Mesodermal cell (in vitro differentiated cells): ENCODE measurements around the gene PTPN6.

Source experiments
- H3K27ac ChIP-seq: 2 replicates; pipeline ENCODE4 v1.7.0; 2013; ENCODE audit warnings: mild to moderate bottlenecking, low read depth, low read length, moderate library complexity; ENCODE audit not compliant: severe bottlenecking
- H3K36me3 ChIP-seq: 2 replicates; pipeline ENCODE4 v1.7.1; 2013; ENCODE audit warnings: mild to moderate bottlenecking, low read length, moderate library complexity; ENCODE audit not compliant: control insufficient read depth, insufficient read depth
- H3K4me1 ChIP-seq: one replicate; pipeline ENCODE4 v1.7.1; 2013; ENCODE audit warnings: mild to moderate bottlenecking, low read length; ENCODE audit not compliant: insufficient read depth, control insufficient read depth, poor library complexity, severe bottlenecking
- H3K4me3 ChIP-seq: 2 replicates; pipeline ENCODE4 v1.7.0; 2013; ENCODE audit warnings: low read length, control low read depth, mild to moderate bottlenecking; ENCODE audit not compliant: insufficient read depth, poor library complexity, severe bottlenecking; ENCODE audit errors: extremely low read depth
- H3K9me3 ChIP-seq: 2 replicates; pipeline ENCODE4 v1.7.1; 2013; ENCODE audit warnings: mild to moderate bottlenecking, low read length, moderate library complexity; ENCODE audit not compliant: control insufficient read depth
- WGBS, 2 experiments: methylation state at CpG; one replicate each; pipeline ENCODE4 v1.1.5; 2013; ENCODE audit warnings: missing lambda C conversion rate in 2 of 2; ENCODE audit not compliant: insufficient coverage in 2 of 2; 5-methylcytosine and 5-hydroxymethylcytosine counted together

The PTPN6 gene

DNA sequence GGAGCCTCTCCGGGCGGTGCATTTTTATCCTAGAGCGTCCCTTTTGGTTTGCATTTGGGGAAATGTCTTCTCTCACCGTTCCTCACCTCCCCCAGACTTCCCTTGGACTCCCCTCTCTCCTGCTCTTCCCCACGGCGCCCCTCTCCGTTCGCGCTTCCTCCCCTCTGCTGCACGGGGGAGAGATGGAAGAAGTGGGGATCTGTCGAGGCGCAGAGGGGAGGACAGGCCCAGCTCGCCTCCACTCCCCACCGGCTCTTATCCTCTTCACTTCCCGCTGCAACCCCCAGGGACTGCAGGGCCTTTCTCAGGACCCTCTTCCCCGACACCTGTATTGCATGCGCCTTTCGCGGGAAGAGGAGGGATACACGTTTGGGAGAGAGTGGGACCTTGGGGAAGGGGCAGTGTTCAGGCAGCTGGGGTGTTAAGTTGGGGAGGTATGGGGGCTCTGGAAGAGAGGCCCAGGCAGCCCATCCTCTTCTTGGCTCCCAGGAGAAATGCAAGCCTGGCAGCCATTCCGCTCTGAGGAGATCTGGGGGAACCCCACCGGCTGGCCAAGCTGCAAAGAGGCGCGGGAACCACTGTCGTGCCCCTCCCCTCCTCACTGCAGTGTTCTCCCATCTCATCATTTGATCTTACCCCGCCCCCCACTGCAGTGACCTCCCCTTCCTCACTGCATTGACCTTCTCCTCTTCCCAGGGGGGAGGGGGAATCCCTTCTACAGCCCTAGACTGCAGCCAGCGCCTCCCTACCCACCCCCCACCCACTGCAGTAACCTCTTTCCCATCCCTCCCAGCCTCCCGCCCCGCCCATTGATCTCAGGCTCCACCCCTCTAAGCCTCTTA is 36.0 kb upstream of the PTPN6 start:
- WGBS, 2 experiments, result 4 to 18% methylated on average over 5 to 8 of the region's 29 CpGs

DNA sequence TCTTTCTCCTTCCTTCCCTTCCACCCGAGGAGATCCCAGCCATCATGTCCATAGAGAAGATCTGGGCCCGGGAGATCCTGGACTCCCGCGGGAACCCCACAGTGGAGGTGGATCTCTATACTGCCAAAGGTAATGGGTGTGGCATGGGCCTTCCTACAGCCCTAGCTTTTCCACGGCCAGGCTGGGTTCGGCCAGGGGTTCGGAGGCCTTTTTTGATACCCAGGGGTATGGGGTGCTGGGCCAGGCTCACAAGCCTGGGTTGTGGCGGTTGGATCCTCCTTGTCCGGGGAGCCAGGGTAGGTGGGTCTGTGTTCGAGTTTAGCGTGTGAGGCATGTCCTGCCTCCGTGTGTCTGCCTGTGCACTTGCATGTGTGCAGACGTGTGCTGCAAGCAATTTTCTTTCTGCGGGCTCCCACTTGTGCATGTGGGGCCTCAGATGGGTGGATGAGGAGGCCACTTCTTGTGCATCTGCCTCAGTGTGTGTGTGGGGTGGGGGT is 35.3 kb upstream of the PTPN6 start:
- H3K4me3 ChIP-seq, result peak overlapping the region; percentile 27
- WGBS, 2 experiments, result 82 to 86% methylated on average over 12 to 14 of the region's 14 CpGs

More for the DNA sequence above, 36.0 kb upstream of the PTPN6 start:
- H3K36me3 ChIP-seq, result peaks cover 25% of the 10 kb centered on the region
- peaks cover 21% of the 10 kb centered on the region for H3K4me1 ChIP-seq
- H3K27ac ChIP-seq, result no peak overlapping the region
- H3K9me3 ChIP-seq, result no peaks in the 10 kb centered on the region
- peak overlapping the region; percentile 59 for H3K4me3 ChIP-seq

DNA sequence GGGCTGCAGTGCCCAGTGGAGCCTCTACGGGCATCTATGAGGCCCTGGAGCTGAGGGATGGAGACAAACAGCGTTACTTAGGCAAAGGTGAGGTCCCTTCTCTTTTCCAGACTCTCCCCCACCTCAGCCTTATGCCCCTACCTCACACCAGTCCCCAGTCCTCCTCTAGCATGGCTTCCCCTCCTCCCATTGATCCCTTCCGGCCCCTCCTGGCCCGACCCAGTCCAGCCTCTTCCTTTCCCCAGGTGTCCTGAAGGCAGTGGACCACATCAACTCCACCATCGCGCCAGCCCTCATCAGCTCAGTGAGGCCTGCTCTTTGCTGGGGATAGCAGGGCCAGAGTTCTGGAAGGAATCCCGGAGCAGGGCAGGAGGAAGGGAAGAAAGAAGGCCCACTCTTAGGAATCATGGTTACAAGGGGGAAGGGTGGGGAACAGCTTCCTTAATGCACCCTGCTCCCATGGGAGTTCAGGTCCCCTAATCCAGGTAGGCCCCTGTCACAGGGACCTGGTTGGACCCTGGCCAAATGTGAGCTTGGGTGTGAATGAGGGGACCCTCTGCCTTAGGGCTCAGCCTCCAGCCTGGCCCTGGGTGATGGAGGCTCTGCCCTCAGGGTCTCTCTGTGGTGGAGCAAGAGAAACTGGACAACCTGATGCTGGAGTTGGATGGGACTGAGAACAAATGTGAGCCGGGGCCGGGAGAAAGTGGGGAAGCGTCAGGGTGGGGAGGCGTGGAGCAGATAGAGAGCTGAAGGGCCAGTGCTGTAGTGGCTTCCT is 34.5 kb upstream of the PTPN6 start:
- Histone ChIP-seq H3K4me1 (peaks cover 21% of the 10 kb centered on the region), H3K4me3 (no peak overlapping the region), H3K27ac (no peak overlapping the region), H3K36me3 (peaks cover 31% of the 10 kb centered on the region), H3K9me3 (no peaks in the 10 kb centered on the region)
- 85 to 90% methylated on average over 7 to 10 of the region's 11 CpGs for WGBS, 2 experiments

More for the DNA sequence above, 35.3 kb upstream of the PTPN6 start:
- peaks cover 26% of the 10 kb centered on the region for H3K36me3 ChIP-seq
- H3K27ac ChIP-seq, result no peak overlapping the region
- no peaks in the 10 kb centered on the region for H3K9me3 ChIP-seq
- peaks cover 21% of the 10 kb centered on the region for H3K4me1 ChIP-seq

DNA sequence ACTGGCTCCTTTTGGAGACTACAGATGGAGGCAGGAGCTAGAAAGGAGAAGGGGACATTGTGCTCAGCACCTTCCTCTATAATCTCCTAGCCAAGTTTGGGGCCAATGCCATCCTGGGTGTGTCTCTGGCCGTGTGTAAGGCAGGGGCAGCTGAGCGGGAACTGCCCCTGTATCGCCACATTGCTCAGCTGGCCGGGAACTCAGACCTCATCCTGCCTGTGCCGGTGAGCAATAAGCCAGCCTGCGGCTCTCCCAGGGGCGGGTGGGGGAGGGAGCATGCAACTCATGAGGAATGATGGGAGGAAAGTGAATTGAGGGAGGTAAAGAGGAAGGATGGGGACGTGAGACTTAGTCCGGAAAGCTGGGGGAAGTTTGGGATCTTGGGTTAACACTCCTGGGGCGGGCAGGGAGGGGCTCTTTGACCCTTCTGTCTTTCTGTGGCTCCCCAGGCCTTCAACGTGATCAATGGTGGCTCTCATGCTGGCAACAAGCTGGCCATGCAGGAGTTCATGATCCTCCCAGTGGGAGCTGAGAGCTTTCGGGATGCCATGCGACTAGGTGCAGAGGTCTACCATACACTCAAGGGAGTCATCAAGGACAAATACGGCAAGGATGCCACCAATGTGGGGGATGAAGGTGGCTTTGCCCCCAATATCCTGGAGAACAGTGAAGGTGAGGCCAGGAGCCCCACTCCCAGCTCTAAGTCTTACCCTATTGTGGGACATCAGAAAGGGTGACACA is 33.5 kb upstream of the PTPN6 start:
- Histone ChIP-seq H3K27ac (no peak overlapping the region), H3K36me3 (peaks cover 37% of the 10 kb centered on the region), H3K4me3 (no peak overlapping the region), H3K4me1 (peaks cover 21% of the 10 kb centered on the region), H3K9me3 (no peaks in the 10 kb centered on the region)
- WGBS, 2 experiments, result 82 to 83% methylated on average over 11 to 14 of the region's 14 CpGs

DNA sequence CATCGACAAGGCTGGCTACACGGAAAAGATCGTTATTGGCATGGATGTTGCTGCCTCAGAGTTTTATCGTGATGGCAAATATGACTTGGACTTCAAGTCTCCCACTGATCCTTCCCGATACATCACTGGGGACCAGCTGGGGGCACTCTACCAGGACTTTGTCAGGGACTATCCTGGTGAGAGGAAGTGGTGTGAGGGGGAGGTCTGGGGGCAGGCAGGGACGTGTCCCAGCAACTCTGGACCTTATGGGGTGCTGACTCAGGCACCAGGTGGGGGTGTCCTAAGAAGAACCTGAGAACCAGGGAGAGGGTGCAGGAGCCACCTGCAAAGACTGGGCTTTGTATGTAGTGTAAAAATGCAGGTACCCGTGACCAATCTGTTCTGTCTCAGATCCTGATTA is 31.6 kb upstream of the PTPN6 start:
- no peaks in the 10 kb centered on the region for H3K9me3 ChIP-seq
- peaks cover 43% of the 10 kb centered on the region for H3K36me3 ChIP-seq
- H3K27ac ChIP-seq, result no peak overlapping the region
- H3K4me1 ChIP-seq, result peaks cover 25% of the 10 kb centered on the region
- no peak overlapping the region for H3K4me3 ChIP-seq
- 84% methylated on average over 6 to 7 of the region's 7 CpGs for WGBS, 2 experiments

DNA sequence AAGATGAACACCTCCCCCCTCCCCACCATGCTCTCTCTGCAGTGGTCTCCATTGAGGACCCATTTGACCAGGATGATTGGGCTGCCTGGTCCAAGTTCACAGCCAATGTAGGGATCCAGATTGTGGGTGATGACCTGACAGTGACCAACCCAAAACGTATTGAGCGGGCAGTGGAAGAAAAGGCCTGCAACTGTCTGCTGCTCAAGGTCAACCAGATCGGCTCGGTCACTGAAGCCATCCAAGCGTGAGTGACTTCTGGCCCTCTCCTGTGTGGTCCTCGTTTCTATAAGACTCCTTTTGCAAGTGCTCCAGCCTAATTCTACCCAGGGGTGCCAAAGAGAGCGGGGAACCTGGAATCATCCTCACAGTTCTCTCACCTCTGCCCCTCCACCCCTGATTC is 29.6 kb upstream of the PTPN6 start:
- peaks cover 39% of the 10 kb centered on the region for H3K36me3 ChIP-seq
- H3K27ac ChIP-seq, result no peak overlapping the region
- peaks cover 29% of the 10 kb centered on the region for H3K4me1 ChIP-seq
- H3K4me3 ChIP-seq, result no peak overlapping the region
- H3K9me3 ChIP-seq, result no peaks in the 10 kb centered on the region
- WGBS, 2 experiments, result 91 to 97% methylated on average over 6 to 7 of the region's 7 CpGs

DNA sequence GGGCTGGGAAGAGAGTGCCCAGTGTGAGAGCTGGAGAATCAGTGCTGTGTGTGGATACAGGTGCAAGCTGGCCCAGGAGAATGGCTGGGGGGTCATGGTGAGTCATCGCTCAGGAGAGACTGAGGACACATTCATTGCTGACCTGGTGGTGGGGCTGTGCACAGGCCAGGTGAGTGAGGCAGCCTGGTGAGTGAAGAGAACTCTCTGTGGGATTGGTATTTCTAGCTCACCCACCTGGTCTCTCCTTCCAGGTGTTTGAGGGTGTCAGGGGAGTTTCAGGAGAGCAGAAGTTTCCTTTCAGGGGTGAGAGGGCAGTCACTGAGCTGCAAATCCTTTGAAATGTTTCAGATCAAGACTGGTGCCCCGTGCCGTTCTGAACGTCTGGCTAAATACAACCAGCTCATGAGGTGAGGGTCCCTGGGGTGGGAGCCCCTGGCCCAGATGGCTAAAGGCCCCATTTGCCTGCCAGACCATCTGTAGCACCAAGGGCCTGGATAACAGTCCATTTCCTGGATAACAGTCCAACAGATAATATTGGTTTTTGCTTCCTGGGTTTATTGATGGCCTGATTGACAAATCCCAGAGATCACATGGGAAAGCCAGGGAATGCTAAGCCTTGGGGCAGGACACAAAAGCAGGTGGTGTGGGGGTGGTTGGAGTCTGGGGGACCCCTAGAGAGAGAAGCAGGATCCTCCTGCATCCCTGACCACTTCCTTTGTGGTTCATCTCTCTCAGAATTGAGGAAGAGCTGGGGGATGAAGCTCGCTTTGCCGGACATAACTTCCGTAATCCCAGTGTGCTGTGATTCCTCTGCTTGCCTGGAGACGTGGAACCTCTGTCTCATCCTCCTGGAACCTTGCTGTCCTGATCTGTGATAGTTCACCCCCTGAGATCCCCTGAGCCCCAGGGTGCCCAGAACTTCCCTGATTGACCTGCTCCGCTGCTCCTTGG is 28.9 kb upstream of the PTPN6 start:
- peaks cover 29% of the 10 kb centered on the region for H3K4me1 ChIP-seq
- H3K36me3 ChIP-seq, result peaks cover 32% of the 10 kb centered on the region
- whole genome bisulfite sequencing, 2 experiments, result 93 to 99% methylated on average over 9 of the region's 9 CpGs
- H3K27ac ChIP-seq, result no peak overlapping the region
- H3K4me3 ChIP-seq, result no peak overlapping the region
- no peaks in the 10 kb centered on the region for H3K9me3 ChIP-seq

DNA sequence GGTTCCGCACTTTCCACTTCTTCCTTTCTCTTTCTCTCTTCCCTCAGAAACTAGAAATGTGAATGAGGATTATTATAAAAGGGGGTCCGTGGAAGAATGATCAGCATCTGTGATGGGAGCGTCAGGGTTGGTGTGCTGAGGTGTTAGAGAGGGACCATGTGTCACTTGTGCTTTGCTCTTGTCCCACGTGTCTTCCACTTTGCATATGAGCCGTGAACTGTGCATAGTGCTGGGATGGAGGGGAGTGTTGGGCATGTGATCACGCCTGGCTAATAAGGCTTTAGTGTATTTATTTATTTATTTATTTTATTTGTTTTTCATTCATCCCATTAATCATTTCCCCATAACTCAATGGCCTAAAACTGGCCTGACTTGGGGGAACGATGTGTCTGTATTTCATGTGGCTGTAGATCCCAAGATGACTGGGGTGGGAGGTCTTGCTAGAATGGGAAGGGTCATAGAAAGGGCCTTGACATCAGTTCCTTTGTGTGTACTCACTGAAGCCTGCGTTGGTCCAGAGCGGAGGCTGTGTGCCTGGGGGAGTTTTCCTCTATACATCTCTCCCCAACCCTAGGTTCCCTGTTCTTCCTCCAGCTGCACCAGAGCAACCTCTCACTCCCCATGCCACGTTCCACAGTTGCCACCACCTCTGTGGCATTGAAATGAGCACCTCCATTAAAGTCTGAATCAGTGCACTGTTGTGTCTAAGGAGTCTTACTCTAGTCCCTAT is 28.0 kb upstream of the PTPN6 start:
- H3K9me3 ChIP-seq, result no peaks in the 10 kb centered on the region
- peaks cover 25% of the 10 kb centered on the region for H3K4me1 ChIP-seq
- 85 to 93% methylated on average over 2 to 3 of the region's 10 CpGs for WGBS, 2 experiments
- no peak overlapping the region for H3K4me3 ChIP-seq
- H3K27ac ChIP-seq, result no peak overlapping the region
- peaks cover 27% of the 10 kb centered on the region for H3K36me3 ChIP-seq

DNA sequence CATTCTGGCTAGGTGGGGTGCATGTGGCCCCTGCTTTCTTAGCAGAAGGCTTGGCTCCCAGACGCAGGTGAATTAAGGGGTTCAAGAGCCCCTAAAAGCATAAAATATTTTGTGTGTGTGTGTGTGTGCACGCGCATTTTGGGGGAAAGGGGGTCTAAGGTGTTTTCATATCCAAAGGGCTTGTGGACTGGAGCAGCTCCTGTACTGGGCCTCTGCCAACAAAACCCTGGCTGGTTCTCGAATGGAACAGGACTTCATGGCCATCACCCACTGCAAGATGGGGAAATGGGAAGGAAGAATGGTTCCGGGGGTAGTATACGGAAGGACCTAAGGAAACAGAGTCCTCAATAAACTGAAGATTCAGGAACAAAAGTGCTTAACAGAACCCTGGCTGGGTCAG is 27.3 kb upstream of the PTPN6 start:
- H3K4me3 ChIP-seq, result no peak overlapping the region
- peaks cover 27% of the 10 kb centered on the region for H3K36me3 ChIP-seq
- H3K27ac ChIP-seq, result no peak overlapping the region
- H3K4me1 ChIP-seq, result peaks cover 25% of the 10 kb centered on the region
- WGBS, 2 experiments, result 64 to 92% methylated on average over 3 to 6 of the region's 6 CpGs
- no peaks in the 10 kb centered on the region for H3K9me3 ChIP-seq
